ENCODE data around the gene SLC9A8. TPM values are rescaled to one million over a fixed set of nuclear protein-coding genes. Genes with fewer than 3 reads are reported as not detected.
A peak's percentile ranks its signal among the peaks of the same experiment; 100 is the strongest.

SLC9A8 gene, protein sequence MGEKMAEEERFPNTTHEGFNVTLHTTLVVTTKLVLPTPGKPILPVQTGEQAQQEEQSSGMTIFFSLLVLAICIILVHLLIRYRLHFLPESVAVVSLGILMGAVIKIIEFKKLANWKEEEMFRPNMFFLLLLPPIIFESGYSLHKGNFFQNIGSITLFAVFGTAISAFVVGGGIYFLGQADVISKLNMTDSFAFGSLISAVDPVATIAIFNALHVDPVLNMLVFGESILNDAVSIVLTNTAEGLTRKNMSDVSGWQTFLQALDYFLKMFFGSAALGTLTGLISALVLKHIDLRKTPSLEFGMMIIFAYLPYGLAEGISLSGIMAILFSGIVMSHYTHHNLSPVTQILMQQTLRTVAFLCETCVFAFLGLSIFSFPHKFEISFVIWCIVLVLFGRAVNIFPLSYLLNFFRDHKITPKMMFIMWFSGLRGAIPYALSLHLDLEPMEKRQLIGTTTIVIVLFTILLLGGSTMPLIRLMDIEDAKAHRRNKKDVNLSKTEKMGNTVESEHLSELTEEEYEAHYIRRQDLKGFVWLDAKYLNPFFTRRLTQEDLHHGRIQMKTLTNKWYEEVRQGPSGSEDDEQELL
- total RNA-seq (10 to 100 TPM; 24.4 to 25.6 TPM), polyA plus RNA-seq (1 to 10 TPM; 3.4 to 9.5 TPM)

DNA sequence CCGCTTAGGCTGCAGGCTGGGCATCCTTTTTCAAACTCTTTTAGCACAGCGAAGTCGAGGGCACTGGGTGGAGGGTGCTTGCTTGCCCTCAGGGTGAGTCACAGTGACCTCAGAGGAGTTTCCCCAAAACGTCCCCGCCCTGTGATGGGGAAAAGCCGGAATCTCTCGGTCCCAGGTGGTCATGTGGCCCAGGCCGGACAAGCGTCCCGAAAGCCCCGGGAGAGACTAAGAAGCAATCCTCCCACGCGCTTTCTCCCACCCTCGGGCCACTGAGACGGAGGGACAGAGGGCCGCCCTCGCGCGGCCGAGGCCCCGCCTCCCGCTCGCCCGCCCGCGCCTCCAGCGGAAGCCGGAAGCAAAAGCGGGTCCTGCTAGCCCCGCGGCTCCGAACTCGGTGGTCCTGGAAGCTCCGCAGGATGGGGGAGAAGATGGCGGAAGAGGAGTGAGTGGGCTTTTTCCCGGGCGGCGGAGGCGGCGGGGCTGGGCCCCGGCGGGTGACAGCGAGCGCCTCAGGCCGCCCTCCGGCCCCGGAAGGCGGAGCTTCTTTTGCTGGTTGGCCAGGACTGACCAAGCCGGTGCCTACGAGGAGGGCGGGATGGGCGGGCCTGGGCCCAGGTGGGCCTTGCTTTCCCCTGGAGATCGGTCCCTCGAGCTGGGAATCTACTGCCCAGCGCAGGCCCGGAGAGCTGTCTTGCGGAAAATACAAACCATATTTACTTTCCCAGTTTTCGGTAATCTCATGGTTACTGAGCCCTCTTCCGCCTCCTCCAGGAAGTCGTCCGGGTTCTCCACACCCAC, at the start of gene SLC9A8:
TSS of gene SLC9A8 (plus strand) at position 322 of the 798 bp plus-strand sequence. CDS start at position 417, 95 bp downstream.
- H3K27ac ChIP-seq (ENCODE audit: low read depth, low read length), result peak within 1 kb of the TSS; percentile 93
- H3K27ac Mint-ChIP-seq, result peak within 1 kb of the TSS; percentile 98 to 99 (median 99)
- H3K4me1 Mint-ChIP-seq, result peaks cover 22 to 50% (median 32%) of the 10 kb centered on the region in 4 donors
- ChIA-PET POLR2A (ENCODE audit: partially characterized antibody) (interaction anchor here (0.6 to 2.7 kb wide), 17 partner anchors 8 to 1119 kb away, joined by 3 to 27 read pairs (median 3); partner anchors contain the start of genes ADNP and RNF114), CTCF (ENCODE audit: partially characterized antibody) (interaction anchor here (0.6 to 1.8 kb wide), 4 partner anchors 10 to 200 kb away, joined by 3 to 5 read pairs (median 4); no protein-coding TSS in a partner anchor)
- intact Hi-C loops (cut with micrococcal nuclease), result loop anchor here (1.0 to 2.0 kb wide), 3 partner anchors 98 to 124 kb away; partner anchors contain the start of genes RNF114 and SPATA2
- no peaks in the 10 kb centered on the region for H3K27me3 Mint-ChIP-seq
- no peaks in the 10 kb centered on the region for H3K27me3 ChIP-seq (ENCODE audit: insufficient read depth, low read length)
- no peaks in the 10 kb centered on the region for H3K9me3 Mint-ChIP-seq
- peaks cover 12 to 41% of the 10 kb centered on the region in 2 donors for H3K36me3 Mint-ChIP-seq
- DNase-seq, result peak; percentile 76 to 94 (median 82)
- no peaks in the 10 kb centered on the region for H3K9me3 ChIP-seq (ENCODE audit: control insufficient read depth in 1 of 2, low read length in 2 of 2)
- H3K4me3 Mint-ChIP-seq, result peak within 1 kb of the TSS; percentile 92 to 98 (median 96)
- H3K4me1 ChIP-seq (ENCODE audit: insufficient read depth, low read length), result peaks cover 23% of the 10 kb centered on the region
- H3K4me3 ChIP-seq (ENCODE audit: low read length in 2 of 2), result peak within 1 kb of the TSS; percentile 62 to 66
- H3K36me3 ChIP-seq (ENCODE audit: insufficient read depth, low read length), result peaks cover 3% of the 10 kb centered on the region

- no peak overlapping the region for H3K4me3 Mint-ChIP-seq
- H3K36me3 ChIP-seq (ENCODE audit: insufficient read depth, low read length), result no peaks in the 10 kb centered on the region
- no peak overlapping the region for H3K4me3 ChIP-seq (ENCODE audit: low read length in 2 of 2)
- H3K36me3 Mint-ChIP-seq, result peaks cover 0 to 3% of the 10 kb centered on the region in 2 donors
- H3K4me1 ChIP-seq (ENCODE audit: insufficient read depth, low read length), result peaks cover 13% of the 10 kb centered on the region
- intact Hi-C loops (cut with micrococcal nuclease), result no loop called here
- H3K27me3 Mint-ChIP-seq, result peaks cover 28 to 34% of the 10 kb centered on the region in 2 donors
- peak overlapping the region in 1 of 7 donors; percentile 35 for H3K27ac Mint-ChIP-seq
- ChIA-PET CTCF (ENCODE audit: partially characterized antibody) (interaction anchor here (1.0 kb wide), 1 partner anchor 83 kb away, joined by 3 read pairs; no protein-coding TSS in a partner anchor), POLR2A (ENCODE audit: partially characterized antibody) (no interaction called here)
- no peak for DNase-seq
- no peak overlapping the region for H3K27ac ChIP-seq (ENCODE audit: low read depth, low read length)
- peaks cover 5 to 13% (median 8%) of the 10 kb centered on the region in 4 donors for H3K4me1 Mint-ChIP-seq
- H3K27me3 ChIP-seq (ENCODE audit: insufficient read depth, low read length), result peaks cover 20% of the 10 kb centered on the region
- H3K9me3 ChIP-seq (ENCODE audit: control insufficient read depth in 1 of 2, low read length in 2 of 2), result no peaks in the 10 kb centered on the region
- H3K9me3 Mint-ChIP-seq, result peaks cover 0 to 5% (median 0%) of the 10 kb centered on the region in 8 donors
Observed at GRCh38 chr20:49762940-49763766, 49.5 kb upstream of the SLC9A8 start.

GRCh38 chr20:49765413-49765736, 47.3 kb upstream of the SLC9A8 start:
- no peak overlapping the region for H3K27ac ChIP-seq (ENCODE audit: low read depth, low read length)
- H3K4me3 Mint-ChIP-seq, result no peak overlapping the region
- peaks cover 39 to 43% of the 10 kb centered on the region in 2 donors for H3K27me3 Mint-ChIP-seq
- no peaks in the 10 kb centered on the region for H3K36me3 ChIP-seq (ENCODE audit: insufficient read depth, low read length)
- ChIA-PET CTCF (ENCODE audit: partially characterized antibody) (no interaction called here), POLR2A (ENCODE audit: partially characterized antibody) (no interaction called here)
- intact Hi-C loops (cut with micrococcal nuclease), result no loop called here
- H3K36me3 Mint-ChIP-seq, result no peaks in the 10 kb centered on the region
- H3K4me1 ChIP-seq (ENCODE audit: insufficient read depth, low read length), result peaks cover 30% of the 10 kb centered on the region
- no peak for DNase-seq
- peaks cover 29% of the 10 kb centered on the region for H3K27me3 ChIP-seq (ENCODE audit: insufficient read depth, low read length)
- peaks cover 0 to 3% (median 0%) of the 10 kb centered on the region in 8 donors for H3K9me3 Mint-ChIP-seq
- H3K9me3 ChIP-seq (ENCODE audit: control insufficient read depth in 1 of 2, low read length in 2 of 2), result no peaks in the 10 kb centered on the region
- peaks cover 17 to 29% (median 21%) of the 10 kb centered on the region in 4 donors for H3K4me1 Mint-ChIP-seq
- H3K27ac Mint-ChIP-seq, result no peak overlapping the region
- no peak overlapping the region for H3K4me3 ChIP-seq (ENCODE audit: low read length in 2 of 2)

DNA sequence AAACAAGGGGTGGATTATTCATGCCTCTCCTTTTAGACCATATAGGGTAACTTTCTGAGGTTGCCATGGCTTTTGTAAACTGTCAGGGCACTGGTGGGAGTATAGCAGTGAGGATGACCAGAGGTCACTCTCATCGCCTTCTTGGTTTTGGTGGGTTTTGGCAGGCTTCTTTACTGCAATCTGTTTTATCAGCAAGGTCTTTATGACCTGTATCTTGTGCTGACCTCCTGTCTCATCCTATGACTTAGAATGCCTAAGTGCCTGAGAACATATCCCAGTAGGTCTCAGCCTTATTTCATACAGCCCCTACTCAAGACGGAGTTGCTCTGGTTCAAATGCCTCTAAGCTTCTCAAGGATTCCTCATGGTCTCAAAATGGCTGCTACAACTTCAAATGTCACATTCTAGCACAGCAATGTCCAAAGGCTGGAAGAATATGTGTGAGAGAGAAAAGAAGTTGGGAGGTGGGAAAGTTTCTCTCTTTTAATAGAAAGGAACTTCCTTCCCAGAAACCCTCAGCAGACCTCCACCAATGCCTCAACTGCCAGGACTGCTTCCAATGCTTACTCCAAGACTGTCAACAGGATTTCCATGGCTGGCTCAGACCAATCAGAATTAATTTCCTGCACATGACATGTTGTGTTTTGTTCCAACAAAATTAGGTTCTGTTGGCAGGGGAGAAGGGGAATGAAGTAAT, 46.6 kb upstream of the SLC9A8 start:
- no peaks in the 10 kb centered on the region for H3K9me3 ChIP-seq (ENCODE audit: control insufficient read depth in 1 of 2, low read length in 2 of 2)
- CTCF ChIA-PET (ENCODE audit: partially characterized antibody), result no interaction called here

GRCh38 chr20:49766979-49767521, 45.6 kb upstream of the SLC9A8 start:
- POLR2A ChIA-PET (ENCODE audit: partially characterized antibody), result no interaction called here
- CTCF ChIA-PET (ENCODE audit: partially characterized antibody), result no interaction called here
- Histone ChIP-seq H3K9me3 (ENCODE audit: control insufficient read depth in 1 of 2, low read length in 2 of 2) (no peaks in the 10 kb centered on the region), H3K4me3 (ENCODE audit: low read length in 2 of 2) (no peak overlapping the region), H3K36me3 (ENCODE audit: insufficient read depth, low read length) (no peaks in the 10 kb centered on the region), H3K4me1 (ENCODE audit: insufficient read depth, low read length) (peaks cover 30% of the 10 kb centered on the region), H3K27me3 (ENCODE audit: insufficient read depth, low read length) (peaks cover 29% of the 10 kb centered on the region), H3K27ac (ENCODE audit: low read depth, low read length) (no peak overlapping the region)
- H3K27ac Mint-ChIP-seq, result peak overlapping the region in 1 of 7 donors; percentile 24
- peaks cover 47 to 48% of the 10 kb centered on the region in 2 donors for H3K27me3 Mint-ChIP-seq
- H3K4me1 Mint-ChIP-seq, result peaks cover 17 to 36% (median 22%) of the 10 kb centered on the region in 4 donors
- H3K4me3 Mint-ChIP-seq, result peak overlapping the region in 4 of 8 donors; percentile 2 to 54 (median 20)
- intact Hi-C loops (cut with micrococcal nuclease), result no loop called here
- H3K36me3 Mint-ChIP-seq, result no peaks in the 10 kb centered on the region
- peaks cover 0 to 3% (median 0%) of the 10 kb centered on the region in 8 donors for H3K9me3 Mint-ChIP-seq
- DNase-seq, result no peak

More for the DNA sequence above, 46.6 kb upstream of the SLC9A8 start:
- Histone ChIP-seq H3K27me3 (ENCODE audit: insufficient read depth, low read length) (peaks cover 29% of the 10 kb centered on the region), H3K27ac (ENCODE audit: low read depth, low read length) (no peak overlapping the region), H3K4me3 (ENCODE audit: low read length in 2 of 2) (no peak overlapping the region), H3K36me3 (ENCODE audit: insufficient read depth, low read length) (no peaks in the 10 kb centered on the region), H3K4me1 (ENCODE audit: insufficient read depth, low read length) (peaks cover 30% of the 10 kb centered on the region)
- DNase-seq, result no peak
- Mint-ChIP-seq H3K4me3 (no peak overlapping the region), H3K9me3 (peaks cover 0 to 3% (median 0%) of the 10 kb centered on the region in 8 donors), H3K27ac (no peak overlapping the region), H3K36me3 (no peaks in the 10 kb centered on the region), H3K27me3 (peaks cover 44 to 48% of the 10 kb centered on the region in 2 donors), H3K4me1 (peaks cover 17 to 35% (median 22%) of the 10 kb centered on the region in 4 donors)
- POLR2A ChIA-PET (ENCODE audit: partially characterized antibody), result no interaction called here
- intact Hi-C loops (cut with micrococcal nuclease), result no loop called here
